Panc1 (cell line): Measurements from ENCODE around the gene GAB1.

Experiments
- CTCF ChIP-seq: fragments of 450-650 bp; IDR thresholded peaks from 2 replicates; pipeline ENCODE4 v1.5.1; 2017; ENCODE audit warnings: mild to moderate bottlenecking
- POLR2AphosphoS5 ChIP-seq: IDR thresholded peaks from 2 replicates; pipeline ENCODE4 v1.6.1; 2012; ENCODE audit warnings: mild to moderate bottlenecking, low read depth, low read length, moderate library complexity
- REST ChIP-seq, 2 experiments: IDR thresholded peaks; 2 replicates each; pipeline ENCODE4 v1.6.1; 2011 to 2012; ENCODE audit warnings: low read depth in 2 of 2, control low read depth in 1 of 2, low read length in 1 of 2, mild to moderate bottlenecking in 1 of 2, moderate library complexity in 1 of 2; ENCODE audit not compliant: insufficient read depth in 1 of 2

DNA sequence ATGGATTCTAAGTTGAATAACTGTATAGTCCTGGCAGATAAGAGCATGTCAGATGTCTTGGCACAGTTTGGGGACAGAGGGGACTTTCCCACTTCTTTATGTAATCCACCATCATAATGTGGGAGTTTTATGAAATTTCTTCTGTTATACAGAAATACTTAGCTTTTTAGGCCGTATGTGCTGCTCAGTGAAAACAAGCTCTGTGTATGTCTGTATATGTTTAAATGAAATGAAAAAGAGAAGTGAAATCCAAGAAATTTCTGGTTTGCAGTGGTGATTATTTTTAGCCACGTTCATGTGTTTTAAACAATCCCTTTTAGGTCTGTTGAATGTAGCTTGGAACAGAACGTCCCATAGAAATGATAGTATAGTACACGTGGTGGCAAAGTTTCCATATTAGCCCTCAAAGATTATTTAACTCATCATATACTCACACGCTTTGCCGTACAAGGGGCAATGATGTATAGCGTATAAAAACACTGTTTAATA is 41.0 kb downstream of the GAB1 start:
- no peak for TF ChIP-seq CTCF
- no peak for TF ChIP-seq POLR2AphosphoS5
- TF ChIP-seq REST (IDR thresholded peaks at IDR 0.05; ENCODE audit: insufficient read depth in 1 of 2, low read depth in 2 of 2, low read length in 1 of 2), result no peak
